22Rv1 (cell line): Measurements from ENCODE around the gene B4GALT7.

ENCODE experiments used
- CTCF ChIP-seq: fragments of 450-650 bp; IDR thresholded peaks from 2 replicates; pipeline ENCODE4 v1.5.1; 2017; ENCODE audit warnings: mild to moderate bottlenecking
- ZFX ChIP-seq: fragments of 450-650 bp; IDR thresholded peaks from 2 replicates; pipeline ENCODE4 v1.6.1; 2017; ENCODE audit warnings: antibody characterized with exemption, borderline replicate concordance

DNA sequence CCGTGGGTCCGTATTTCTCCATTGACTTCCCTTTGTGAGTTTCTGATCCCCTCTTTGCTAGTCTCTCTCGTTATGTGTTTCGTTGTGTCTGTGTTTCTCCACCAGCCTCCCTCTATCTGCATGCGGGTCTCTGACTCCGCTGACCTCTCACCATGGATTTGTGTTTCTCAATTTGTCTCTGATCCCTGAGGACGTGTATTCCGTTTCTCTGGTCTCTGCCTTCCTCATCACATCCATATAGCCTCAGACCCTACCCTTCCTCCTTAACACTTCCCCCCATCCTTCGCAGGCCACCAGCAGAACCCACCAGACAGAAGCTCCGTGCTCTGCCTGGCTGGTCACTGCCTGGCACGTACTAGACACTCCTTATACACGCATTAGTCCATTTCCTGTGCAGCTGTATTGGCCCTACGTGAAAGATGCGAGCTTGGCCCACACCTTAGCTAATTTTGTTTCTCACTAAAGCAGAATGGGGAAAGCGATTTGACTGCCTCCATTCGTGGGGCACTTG lies 631 bp downstream of the B4GALT7 start:
- no peak for TF ChIP-seq CTCF
- TF ChIP-seq ZFX, result no peak
